Fibroblast of mammary gland (primary cell): ENCODE results near the gene PITPNM3.

Experiments
- DNase-seq: peaks from one replicate; pipeline ENCODE4 v3.0.0-alpha.2; 2010; ENCODE audit warnings: low read depth
- H3K4me3 ChIP-seq: 2 replicates; pipeline ENCODE4 v1.5.1; 2011; ENCODE audit warnings: low read depth, mild to moderate bottlenecking, low read length, moderate library complexity; ENCODE audit not compliant: control insufficient read depth
- CTCF ChIP-seq: conservative IDR thresholded peaks from 2 replicates; pipeline ENCODE4 v1.5.1; 2011; ENCODE audit warnings: low read depth, low read length, inconsistent platforms; ENCODE audit not compliant: control insufficient read depth, insufficient read depth

PITPNM3 gene

GRCh38 chr17:6402258-6402657 lies 154.1 kb downstream of the PITPNM3 start:
- DNase-seq, result peak; percentile 14
- TF ChIP-seq CTCF, result no peak
- H3K4me3 ChIP-seq, result no peak overlapping the region
